ENCODE results near the gene E2F3.
"Not testable (repeated sequence)": the region's sequence is repeated elsewhere in the genome, so short reads cannot be mapped to it uniquely, and the experiment has no call there.

The E2F3 gene

DNA sequence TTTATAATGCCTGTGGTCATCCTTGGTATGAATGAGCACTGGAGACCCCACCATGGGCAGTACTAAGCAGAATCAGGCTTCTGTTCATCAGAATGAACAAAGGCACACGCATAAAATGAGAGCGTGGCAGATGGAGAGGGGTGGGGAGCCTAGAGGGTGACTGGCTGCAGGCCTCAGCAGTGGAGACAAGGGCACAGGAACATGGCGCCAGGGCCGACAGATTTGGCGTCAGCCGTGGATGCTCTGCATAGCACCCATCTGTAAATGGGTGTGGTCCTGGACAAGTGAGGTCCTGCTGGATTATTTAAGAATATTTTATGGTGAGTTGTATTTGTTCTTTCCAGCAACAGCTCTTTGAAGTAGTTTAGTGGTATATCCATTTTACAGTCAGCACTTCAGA is 33.1 kb downstream of the E2F3 start:
- DNase-seq = no peak

DNA sequence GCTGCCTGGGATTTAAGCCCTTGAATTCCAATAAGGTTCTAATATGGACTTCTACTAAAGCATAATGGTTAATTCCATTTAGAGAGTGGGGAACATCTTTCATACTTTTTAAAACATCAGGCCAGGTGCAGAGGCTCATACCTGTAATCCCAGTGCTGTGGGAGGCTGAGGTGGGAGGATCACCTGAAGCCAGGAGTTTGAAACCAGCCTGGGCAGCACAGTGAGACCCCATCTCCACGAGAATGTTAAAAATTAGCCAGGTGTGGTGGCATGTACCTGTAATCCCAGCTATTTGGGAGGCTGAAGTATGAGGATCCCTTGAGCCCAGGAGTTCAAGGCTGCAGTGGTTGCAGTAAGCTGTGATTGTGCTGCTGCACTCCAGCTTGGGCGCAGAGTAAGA is 35.0 kb downstream of the E2F3 start:
- DNase-seq = no peak

DNA sequence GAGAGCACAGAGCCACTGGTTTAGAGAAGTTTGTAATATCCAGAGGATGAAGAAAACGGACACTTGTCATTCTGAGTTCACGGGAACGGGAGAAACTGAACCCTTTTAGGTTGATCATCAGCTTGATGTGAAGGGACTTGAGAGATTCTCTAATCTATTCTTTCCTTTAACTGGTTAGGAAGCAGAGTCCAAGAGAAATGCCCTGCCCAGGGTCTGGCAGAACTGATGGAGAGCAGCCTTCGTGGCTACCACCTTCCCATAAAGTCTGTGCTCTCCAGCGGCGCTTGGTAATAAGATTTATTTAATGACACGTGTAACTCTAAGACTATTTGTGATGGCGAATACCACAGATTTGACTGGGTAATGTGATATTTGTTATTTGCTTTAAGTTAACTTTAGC is 36.0 kb downstream of the E2F3 start:
- no peak for DNase-seq

DNA sequence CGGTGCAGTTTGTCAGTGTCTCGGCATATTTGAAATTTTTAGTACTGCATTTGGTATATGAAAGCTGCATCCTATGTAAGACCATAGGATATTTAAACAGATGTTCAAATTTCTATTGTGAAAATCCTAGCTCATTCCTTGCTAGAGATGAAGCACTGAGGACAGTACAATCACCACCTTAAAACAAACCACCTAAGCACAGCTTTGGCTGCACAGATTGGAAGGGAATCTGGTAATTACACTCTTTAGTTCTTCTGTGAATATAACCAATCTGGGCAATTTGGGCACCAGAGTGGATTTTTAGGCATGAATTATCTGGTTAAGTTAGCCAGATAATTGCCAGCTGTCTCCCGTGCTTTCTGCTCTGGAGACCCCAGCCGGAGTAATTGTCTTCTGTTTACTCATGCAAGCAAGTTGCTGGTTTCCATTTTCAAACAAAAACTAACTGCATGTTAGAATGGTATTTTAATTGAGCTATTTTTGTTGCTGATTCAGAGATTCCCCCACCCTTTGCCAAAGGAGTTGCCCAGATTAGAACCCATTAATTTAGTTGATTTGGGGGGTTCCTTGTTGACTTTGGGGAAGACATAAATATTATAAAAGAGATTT is 36.9 kb downstream of the E2F3 start:
- DNase-seq = no peak

DNA sequence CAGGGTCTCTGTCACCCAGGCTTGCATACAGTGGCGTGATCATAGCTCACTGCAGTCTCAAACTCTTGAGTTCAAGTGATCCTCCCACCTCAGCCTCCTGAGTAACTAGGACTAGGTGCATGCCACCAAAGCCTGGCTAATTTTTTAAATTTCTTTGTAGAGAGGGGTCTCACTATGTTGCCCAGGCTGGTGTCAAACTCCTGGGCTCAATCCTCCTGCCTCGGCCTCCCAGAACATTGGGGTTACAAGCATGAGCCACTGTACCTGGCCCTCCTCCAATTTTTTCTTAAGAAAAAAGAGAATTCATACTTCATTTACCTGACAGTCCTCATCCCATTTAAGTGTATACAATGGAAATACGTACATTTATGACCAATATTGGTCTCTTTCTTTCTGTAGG is 37.9 kb downstream of the E2F3 start:
- no peak for DNase-seq

DNA sequence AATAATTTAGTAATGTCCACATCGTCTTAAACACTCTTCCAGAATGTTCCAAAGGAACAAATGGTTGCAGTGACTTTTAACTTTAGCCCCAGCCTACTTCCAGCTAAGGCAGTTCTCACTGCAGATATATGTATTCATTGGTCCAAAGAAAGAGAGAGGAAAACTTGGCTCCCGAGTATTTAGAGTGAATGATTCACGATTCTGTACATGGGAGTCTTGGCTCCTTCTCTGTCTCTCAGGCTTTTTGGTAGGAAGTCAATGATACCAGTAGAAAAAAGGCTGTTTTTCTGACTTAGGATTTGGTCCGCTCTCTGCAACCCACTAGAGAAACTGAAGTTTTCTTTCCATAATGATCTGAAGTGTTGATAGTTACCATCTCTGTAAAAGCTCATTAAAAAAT is 38.6 kb downstream of the E2F3 start:
- DNase-seq = no peak

DNA sequence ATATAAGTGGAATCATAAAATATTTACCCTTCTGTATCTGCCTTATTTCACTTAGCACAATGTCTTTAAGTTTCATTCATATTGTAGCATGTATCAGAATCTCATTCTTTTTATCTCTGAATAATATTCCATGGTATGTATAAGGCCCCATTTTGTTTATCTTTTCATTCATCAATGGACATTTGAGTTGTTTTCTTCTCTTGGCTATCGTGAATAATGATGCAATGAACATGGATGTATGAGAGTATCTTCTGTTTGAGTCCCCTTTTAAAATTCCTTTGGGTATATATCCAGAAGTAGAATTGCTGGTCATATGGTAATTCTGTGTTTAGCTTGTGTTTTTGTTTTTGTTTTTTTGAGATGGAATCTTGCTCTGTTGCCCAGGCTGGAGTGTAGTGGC is 39.6 kb downstream of the E2F3 start:
- no peak for DNase-seq

DNA sequence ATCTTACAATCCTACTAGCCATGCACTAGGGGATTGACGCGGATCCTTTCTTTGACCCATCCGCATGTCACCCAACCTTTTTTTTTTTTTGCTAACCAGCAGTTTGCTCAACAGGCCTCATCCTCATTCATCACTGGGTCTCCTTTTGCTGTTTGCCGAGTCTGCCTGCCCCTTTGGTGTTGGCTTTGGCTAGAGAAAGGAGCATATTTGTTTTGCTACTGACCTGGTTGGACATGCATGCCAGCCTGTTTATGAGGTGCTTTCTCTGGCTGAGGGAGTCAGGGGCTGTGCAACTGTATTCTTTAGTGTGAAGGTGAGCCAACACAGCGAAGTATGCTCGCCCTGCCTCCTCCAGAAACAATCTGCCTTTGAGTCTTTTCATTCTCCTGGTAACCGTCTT is 40.2 kb downstream of the E2F3 start:
- no peak for DNase-seq

DNA sequence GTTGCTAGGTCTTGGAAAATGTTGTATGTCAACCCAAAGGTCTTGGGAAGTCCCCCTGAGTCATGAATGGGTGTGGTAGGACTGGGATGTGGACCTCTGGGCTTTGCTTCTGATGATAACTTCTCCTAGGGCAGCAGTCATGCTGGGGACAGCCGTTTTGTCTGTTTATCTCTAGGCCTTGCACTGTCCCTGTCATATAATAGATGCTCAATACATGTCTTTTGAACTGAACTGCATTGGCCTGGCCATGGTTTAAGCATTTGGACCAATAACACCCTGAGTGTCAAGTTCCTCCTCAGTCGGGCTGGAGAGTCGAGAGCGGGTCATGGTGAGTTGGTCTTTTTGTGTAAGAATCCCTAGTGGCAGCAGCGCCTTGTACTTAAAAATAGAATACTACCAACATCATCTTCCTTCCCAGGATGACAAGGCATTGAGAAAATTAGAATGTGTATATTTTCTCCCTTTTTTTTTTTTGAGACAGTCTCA is 43.1 kb downstream of the E2F3 start:
- DNase-seq = no peak

DNA sequence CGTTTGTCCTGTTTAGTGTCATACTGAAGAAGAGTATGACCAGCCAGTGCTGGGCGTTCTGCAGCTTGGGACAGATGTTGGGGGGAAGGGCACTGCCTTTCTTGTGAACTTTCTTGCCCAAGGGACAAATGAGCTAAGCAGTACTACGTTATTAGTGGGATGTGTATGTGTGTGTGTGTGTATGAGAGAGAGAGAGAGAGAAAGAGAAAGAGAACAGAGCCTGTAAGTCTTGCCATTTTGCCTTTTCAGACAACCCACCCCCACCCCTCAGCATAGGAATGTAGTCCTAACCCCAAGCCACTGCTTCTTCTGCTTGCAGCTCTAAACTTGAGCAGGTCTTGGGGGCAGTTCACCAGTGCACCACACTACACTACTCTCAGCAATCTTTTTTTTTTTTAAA is 45.5 kb downstream of the E2F3 start:
- DNase-seq = no peak

DNA sequence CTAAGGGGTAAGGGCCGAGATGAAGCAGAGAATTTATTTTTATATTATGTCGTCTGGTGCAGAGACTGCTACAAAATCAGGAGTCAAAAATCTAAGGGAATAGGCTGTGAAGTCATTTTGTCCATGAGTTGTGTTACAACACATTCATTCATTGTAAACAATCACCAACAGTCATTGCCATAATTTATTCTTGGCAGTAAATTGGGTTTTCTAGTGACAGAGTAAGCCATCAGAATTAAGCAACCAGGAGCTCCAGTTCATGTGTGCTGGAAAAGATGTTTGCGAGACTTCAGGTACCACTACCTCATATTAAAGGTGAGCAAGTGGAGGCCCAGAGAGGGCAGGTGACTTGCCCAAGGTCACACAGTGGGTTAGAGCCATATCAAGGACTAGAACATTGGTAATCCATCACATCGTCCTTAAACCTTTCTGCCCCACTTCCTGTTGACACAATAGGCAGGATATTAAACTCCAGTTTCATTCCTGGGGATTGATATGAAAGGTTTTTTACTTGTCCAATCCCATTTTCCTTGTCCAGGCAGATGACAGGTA is 46.0 kb downstream of the E2F3 start:
- no peak for DNase-seq

DNA sequence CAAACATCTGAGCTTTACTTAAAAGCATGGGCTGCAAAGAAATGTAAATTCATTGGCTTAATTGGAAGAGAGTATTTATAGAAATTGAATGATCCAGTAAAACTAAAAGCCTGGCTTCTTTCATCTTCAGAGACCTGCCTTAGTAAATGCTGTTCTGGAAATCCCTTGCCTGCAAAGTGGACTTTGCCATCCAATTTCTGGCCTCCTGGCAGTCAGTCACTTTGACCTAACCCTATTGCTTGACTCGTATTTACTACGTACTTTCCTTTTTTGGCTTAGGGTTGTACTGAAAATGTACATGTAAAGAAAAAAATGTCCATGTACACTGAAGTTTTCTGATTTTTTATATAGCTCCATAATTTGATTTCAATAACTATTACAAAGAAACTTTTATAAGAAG is 47.1 kb downstream of the E2F3 start:
- no peak for DNase-seq

DNA sequence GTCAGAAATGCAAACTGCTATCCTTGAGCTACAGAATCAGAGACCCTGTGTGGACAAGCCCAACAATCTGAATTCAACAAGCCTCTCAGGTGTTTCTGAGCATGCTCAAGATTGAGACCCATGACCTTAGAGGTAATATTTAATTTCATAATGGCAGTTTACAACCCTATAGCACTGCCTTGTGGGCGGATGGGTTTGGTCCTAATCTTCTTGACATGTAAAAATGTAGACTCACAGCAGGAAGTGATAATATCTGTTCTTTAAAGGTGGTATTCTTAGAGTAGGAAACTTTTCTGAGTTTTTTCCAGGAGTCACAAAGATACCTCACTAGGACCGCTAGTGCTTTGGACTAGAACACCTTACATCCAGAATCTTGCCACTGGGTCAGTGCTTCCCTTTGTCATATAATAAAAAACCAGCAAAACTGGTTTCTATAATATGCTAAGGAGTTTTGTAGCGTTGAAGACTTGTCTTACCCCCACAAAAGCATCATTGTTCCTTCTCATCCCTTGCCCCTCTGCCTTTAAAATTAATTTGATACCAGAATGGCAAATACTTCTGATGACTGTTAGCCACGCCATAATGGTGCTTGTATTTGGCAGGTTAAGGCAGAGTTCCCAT is 52.6 kb downstream of the E2F3 start:
- DNase-seq = peak; percentile 3 to 9

DNA sequence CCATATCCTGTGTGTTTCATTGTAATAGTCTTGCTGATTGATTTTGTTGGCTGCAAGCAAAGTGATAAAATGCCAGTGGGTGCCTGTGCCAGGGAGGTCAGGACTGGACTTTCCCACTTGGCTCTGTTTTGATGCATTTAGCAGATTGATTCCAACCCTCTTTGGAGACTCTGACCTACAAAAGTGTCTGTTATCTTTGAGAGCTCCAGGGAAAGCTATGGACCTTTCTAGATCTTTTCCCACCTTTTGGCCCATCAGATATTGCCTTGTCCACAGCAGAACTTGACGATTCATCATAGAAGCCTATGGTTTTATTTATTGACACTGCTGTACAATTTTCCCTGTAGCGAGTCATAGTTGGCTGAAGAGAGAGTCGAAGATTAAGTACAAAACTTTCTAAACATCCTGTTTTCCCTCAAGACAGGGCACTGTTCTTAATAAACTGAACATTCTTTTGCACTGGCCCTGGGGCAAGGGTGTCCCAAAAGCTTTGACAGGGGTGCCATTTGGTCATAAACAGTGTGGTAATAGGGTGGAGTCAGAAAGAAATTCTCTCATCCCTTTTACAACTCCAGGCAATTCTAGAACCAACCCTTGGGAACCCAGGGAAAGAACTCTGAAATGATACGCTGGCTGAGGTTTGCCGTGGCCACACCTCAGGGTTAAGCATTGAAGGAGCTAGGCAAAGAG is 53.7 kb downstream of the E2F3 start:
- DNase-seq = no peak

DNA sequence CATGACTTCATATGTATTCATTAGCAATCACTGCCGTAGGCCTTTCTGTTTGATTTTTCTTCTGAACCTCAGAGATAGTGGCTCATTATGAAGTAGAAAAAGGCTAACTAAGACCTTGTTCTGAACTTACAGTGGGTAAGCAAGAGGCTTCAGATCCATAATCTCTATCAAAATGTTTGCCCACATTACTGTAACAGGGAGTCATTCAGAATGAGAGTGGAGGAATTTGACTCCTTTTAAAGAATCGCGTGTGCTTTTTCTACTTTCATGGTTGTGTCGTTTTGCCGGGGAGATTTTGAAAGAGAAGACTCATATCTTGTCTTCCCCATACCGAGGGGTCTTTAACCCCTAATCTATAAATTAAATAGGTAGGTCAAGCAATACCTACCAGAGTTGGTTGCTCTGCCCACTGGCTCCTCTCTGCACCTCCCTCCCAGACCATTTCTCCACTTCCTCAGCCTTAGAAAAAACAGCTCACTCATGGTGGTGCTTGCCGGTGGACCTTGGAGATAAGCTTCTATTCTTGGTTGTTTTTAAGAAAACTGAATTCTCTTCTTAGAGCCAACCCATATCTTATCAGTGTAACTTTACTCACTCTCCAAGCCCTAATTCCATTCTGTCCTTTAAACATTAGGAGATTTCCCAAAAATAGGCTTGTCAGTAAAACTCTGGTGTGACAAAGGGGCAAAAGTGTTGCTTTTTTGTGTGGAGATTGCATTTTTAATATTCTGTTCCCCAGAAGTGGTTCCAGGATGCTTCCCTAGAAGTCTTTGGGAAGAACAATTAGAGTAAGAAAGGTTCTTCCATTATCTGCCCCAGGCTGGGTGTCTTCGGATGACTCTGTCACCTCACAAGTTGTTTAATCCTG is 56.6 kb downstream of the E2F3 start:
- DNase-seq = no peak

DNA sequence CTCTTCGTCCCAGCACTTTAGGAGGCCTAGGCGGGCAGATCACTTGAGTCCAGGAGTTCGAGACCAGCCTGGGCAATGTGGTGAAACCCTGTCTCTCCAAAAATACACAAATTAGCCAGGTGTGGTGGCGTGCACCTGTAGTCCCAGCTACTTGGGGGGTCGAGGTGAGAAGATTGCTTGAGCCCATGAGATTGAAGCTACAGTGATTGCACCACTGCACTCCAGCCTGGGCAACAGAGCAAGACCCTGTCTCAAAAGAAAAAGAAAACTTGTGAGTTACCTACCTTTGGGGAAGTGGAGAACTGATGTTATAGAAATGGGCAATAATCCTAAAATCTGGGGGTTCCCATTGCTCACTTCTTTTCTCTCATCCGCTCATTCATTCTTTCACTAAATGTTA is 58.0 kb downstream of the E2F3 start:
- no peak for DNase-seq

DNA sequence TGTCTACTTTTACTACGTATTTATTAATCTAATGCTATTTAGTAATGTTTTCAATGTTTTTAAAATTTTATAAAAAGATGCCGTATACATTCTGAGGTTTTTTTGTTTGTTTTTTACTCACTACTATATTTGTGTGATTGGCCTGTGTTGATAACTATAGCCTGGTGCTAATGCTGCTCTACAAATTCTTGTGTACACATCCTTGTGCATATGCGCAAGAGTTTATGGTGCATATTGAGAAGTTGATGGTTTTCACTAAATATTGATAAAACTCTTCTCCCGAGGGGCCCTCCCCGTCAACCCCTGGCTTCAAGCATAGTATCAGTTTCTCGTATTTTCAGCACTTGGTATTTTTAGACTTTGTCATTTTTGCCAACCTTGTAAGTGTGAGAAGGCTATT is 59.9 kb downstream of the E2F3 start:
- no peak for DNase-seq

DNA sequence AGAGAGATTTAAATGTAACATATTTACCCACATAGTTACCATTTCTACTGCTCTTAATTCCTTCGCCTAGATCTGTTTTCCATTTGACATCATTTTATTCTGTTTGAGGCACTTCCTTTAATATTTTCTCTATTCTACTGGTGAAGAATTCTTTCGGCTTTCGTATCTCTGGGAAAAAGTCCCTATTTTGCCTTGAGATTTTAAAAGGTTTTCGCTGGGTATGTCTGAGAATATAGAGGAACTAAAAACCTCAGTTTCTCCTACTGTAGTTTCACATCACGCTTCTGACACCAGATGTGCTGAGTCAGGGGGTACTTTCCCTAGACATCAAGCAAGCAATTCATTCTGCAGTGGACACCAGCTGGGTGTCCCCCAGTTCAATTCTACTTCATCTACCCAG is 61.7 kb downstream of the E2F3 start:
- no peak for DNase-seq

DNA sequence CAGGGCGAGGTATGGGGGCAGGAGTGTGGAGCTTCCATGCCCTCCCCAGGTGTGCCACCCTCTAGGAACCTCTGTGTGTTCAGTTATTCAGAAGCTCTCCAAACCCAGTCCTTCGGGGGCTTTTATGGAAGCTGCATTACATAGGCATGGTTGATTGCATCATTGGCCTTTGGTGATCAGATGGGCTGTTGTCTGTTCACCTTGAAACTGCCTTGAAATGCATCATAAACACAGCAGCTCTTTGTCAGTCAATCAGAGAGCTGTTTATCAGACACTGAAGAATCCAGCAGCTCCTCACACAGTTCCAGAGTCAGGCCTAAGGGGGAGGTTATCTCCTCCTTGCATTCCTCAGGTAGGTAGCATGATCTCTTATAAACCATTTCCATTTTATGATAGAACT is 62.4 kb downstream of the E2F3 start:
- DNase-seq = no peak

DNA sequence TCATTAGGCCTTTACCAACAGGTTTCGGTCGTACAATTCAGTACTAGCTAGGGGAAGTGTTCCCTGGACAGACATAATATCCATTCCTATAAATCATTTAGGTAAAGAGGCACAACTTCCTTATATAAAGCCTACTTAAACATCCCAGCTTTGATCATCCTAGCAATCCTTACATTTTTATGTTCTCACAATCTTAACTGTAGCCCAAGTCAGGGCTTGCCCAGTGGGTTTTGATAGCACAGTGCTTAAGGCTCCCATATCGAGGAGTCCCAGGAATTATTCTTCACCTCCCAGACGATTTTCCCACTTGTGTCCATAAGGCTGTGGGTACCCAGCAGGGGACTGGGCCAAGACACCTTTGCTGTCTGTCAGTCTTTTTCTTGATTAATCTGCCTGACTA is 63.2 kb downstream of the E2F3 start:
- no peak for DNase-seq

DNA sequence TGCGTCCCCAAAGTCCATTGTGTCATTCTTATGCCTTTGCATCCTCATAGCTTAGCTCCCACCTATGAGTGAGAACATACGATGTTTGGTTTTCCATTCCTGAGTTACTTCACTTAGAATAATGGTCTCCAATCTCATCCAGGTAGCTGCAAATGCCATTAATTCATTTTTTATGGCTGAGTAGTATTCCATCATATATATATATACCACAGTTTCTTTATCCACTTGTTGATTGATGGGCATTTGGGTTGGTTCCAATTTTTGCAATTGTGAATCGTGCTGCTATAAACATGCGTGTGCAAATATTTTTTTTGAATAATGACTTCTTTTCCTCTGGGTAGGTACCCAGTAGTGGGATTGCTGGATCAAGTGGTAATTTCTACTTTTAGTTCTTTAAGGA is 63.9 kb downstream of the E2F3 start:
- DNase-seq = not testable (repeated sequence)

DNA sequence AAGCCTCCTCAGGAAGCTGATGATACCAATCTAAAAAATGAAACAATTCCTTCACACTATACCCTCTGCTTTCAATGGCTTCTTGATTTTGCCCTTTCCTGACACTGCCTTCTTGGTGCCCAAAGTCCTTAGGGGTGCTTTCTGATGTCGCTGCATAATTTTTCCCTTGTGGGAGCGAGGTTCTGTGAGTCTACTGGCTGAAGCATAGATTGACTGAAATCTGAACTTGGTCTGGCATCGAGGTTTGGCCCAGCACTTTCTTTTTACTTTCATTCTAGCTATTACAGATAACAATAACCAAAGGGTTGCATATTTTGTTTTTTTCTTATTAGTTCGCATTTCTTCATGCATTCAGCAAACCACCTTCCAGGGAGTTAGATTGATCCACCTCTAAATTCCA is 65.8 kb downstream of the E2F3 start:
- DNase-seq = no peak

DNA sequence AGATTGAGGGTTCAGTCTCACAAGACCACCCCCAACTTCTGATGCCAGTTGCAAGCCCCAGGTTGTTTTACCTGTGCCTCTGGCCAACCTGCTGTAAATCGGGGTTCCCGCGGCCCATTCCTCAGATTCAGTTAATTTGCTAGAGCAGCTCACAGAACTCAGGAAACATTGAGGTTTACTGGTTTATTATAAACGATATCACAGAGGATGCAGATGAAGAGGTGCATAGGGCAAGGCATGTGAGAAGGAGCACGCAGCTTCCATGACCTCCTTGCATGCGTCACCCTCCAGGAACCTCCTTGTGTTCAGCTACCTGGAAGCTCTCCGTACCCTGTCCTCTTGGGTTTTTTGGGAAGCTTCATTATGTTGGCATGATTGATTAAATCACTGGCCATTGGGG is 66.5 kb downstream of the E2F3 start:
- DNase-seq = no peak

All from activated CD4-positive, alpha-beta T cell treated with anti-CD3 and anti-CD28 coated beads for 4 hours (primary cell).